ENCODE results near the gene AARSD1.

AARSD1 gene

GRCh38 chr17:42901535-42902229 is 62.6 kb downstream of the AARSD1 start:
- no peak for DNase-seq
- intact Hi-C loops (cut with DNase I), result no loop called here
